Pons (tissue), 1 donor: Measurements from ENCODE around the gene GNG4.

Experiments used
- DNase-seq: peaks from one replicate; pipeline ENCODE4 v3.0.0-alpha.2; 2016; ENCODE audit warnings: low spot score

GNG4 gene

GRCh38 chr1:235527196-235527814 lies 122.3 kb downstream of the GNG4 start:
- no peak for DNase-seq

- DNase-seq: no peak
Observed at GRCh38 chr1:235525314-235525713, 124.3 kb downstream of the GNG4 start.

GRCh38 chr1:235516862-235517446 lies 132.6 kb downstream of the GNG4 start:
- DNase-seq: no peak

- DNase-seq: no peak
Observed at GRCh38 chr1:235515844-235516512, 133.6 kb downstream of the GNG4 start.

- peak; percentile 81 for DNase-seq
Observed at GRCh38 chr1:235513495-235514366, 135.9 kb downstream of the GNG4 start.

- no peak for DNase-seq
Observed at GRCh38 chr1:235511470-235512240, 137.9 kb downstream of the GNG4 start.

GRCh38 chr1:235510823-235511222 lies 138.8 kb downstream of the GNG4 start:
- no peak for DNase-seq

- DNase-seq: no peak
Observed at GRCh38 chr1:235507623-235508022, 142.0 kb downstream of the GNG4 start.

GRCh38 chr1:235504494-235505222 lies 144.9 kb downstream of the GNG4 start:
- DNase-seq: peak; percentile 99

GRCh38 chr1:235504122-235504493 lies 145.5 kb downstream of the GNG4 start, which contains the start of gene B3GALNT2:
TSS of gene B3GALNT2 (minus strand) at chr1:235504452. CDS start at chr1:235504252, 200 bp downstream.
- no peak for DNase-seq

- peak; percentile 53 for DNase-seq
Observed at GRCh38 chr1:235503403-235504121, 146.0 kb downstream of the GNG4 start.

GRCh38 chr1:235502601-235503402 lies 146.8 kb downstream of the GNG4 start:
- DNase-seq: peak; percentile 12

GRCh38 chr1:235500971-235501540 lies 148.5 kb downstream of the GNG4 start:
- no peak for DNase-seq
